ENCODE measurements around the gene SYT2. TPM values are rescaled to one million over a fixed set of nuclear protein-coding genes. Genes with fewer than 3 reads are reported as not detected.
"Not testable (repeated sequence)": the region's sequence is repeated elsewhere in the genome, so short reads cannot be mapped to it uniquely, and the experiment has no call there.

Gene SYT2
- total RNA-seq, 1 donor from 2014 or later = 0.07 TPM

GRCh38 chr1:202750024-202750423 lies 39.8 kb upstream of the SYT2 start:
- Mint-ChIP-seq H3K4me1 (ENCODE audit: low read depth) (no peaks in the 10 kb centered on the region), H3K27me3 (ENCODE audit: low read depth) (no peaks in the 10 kb centered on the region), H3K9me3 (ENCODE audit: low read depth) (peaks cover under 1% of the 10 kb centered on the region), H3K4me3 (ENCODE audit: unreplicated experiment) (no peak overlapping the region), H3K36me3 (ENCODE audit: low read depth) (peaks cover 41% of the 10 kb centered on the region), H3K27ac (ENCODE audit: unreplicated experiment) (no peak overlapping the region)
- TF ChIP-seq CTCF (IDR thresholded peaks at IDR 0.05) = no peak
- no peak for DNase-seq (ENCODE audit: low spot score)

GRCh38 chr1:202745323-202745888 lies 35.2 kb upstream of the SYT2 start:
- Mint-ChIP-seq H3K36me3 (ENCODE audit: low read depth) (peaks cover 53% of the 10 kb centered on the region), H3K4me1 (ENCODE audit: low read depth) (no peaks in the 10 kb centered on the region), H3K9me3 (ENCODE audit: low read depth) (peaks cover 6% of the 10 kb centered on the region), H3K27ac (ENCODE audit: unreplicated experiment) (no peak overlapping the region), H3K27me3 (ENCODE audit: low read depth) (no peaks in the 10 kb centered on the region), H3K4me3 (ENCODE audit: unreplicated experiment) (no peak overlapping the region)
- no peak for DNase-seq (ENCODE audit: low spot score)
- TF ChIP-seq CTCF (IDR thresholded peaks at IDR 0.05) = no peak

- not testable (repeated sequence) for H3K4me1 Mint-ChIP-seq (ENCODE audit: low read depth); H3K27ac Mint-ChIP-seq (ENCODE audit: unreplicated experiment); H3K4me3 Mint-ChIP-seq (ENCODE audit: unreplicated experiment); DNase-seq (ENCODE audit: low spot score); H3K27me3 Mint-ChIP-seq (ENCODE audit: low read depth); H3K9me3 Mint-ChIP-seq (ENCODE audit: low read depth)
- H3K36me3 Mint-ChIP-seq (ENCODE audit: low read depth) = peaks cover 52% of the 10 kb centered on the region
Observed at GRCh38 chr1:202744770-202745169, 34.5 kb upstream of the SYT2 start.

- Mint-ChIP-seq H3K36me3 (ENCODE audit: low read depth) (peaks cover 51% of the 10 kb centered on the region), H3K27me3 (ENCODE audit: low read depth) (no peaks in the 10 kb centered on the region), H3K9me3 (ENCODE audit: low read depth) (peaks cover 6% of the 10 kb centered on the region), H3K27ac (ENCODE audit: unreplicated experiment) (no peak overlapping the region), H3K4me1 (ENCODE audit: low read depth) (no peaks in the 10 kb centered on the region), H3K4me3 (ENCODE audit: unreplicated experiment) (no peak overlapping the region)
- TF ChIP-seq CTCF (IDR thresholded peaks at IDR 0.05) = no peak
- DNase-seq (ENCODE audit: low spot score) = no peak
Observed at GRCh38 chr1:202742496-202742895, 32.2 kb upstream of the SYT2 start.

- Mint-ChIP-seq H3K36me3 (ENCODE audit: low read depth) (peaks cover 71% of the 10 kb centered on the region), H3K9me3 (ENCODE audit: low read depth) (no peaks in the 10 kb centered on the region), H3K27ac (ENCODE audit: unreplicated experiment) (no peak overlapping the region), H3K27me3 (ENCODE audit: low read depth) (no peaks in the 10 kb centered on the region), H3K4me3 (ENCODE audit: unreplicated experiment) (no peak overlapping the region), H3K4me1 (ENCODE audit: low read depth) (peaks cover 4% of the 10 kb centered on the region)
- DNase-seq (ENCODE audit: low spot score) = no peak
- TF ChIP-seq CTCF (IDR thresholded peaks at IDR 0.05) = no peak
Observed at GRCh38 chr1:202733251-202733650, 23.0 kb upstream of the SYT2 start.

GRCh38 chr1:202728951-202729350 lies 18.7 kb upstream of the SYT2 start:
- Mint-ChIP-seq H3K4me3 (ENCODE audit: unreplicated experiment) (no peak overlapping the region), H3K27ac (ENCODE audit: unreplicated experiment) (peak overlapping the region; percentile 5)
- TF ChIP-seq CTCF (IDR thresholded peaks at IDR 0.05) = no peak

More at GRCh38 chr1:202728951-202729350, 18.7 kb upstream of the SYT2 start:
- Mint-ChIP-seq H3K27me3 (ENCODE audit: low read depth) (no peaks in the 10 kb centered on the region), H3K9me3 (ENCODE audit: low read depth) (no peaks in the 10 kb centered on the region), H3K36me3 (ENCODE audit: low read depth) (peaks cover 62% of the 10 kb centered on the region), H3K4me1 (ENCODE audit: low read depth) (no peaks in the 10 kb centered on the region)
- no peak for DNase-seq (ENCODE audit: low spot score)

Measured in chondrocyte (in vitro differentiated cells).